Fibroblast of villous mesenchyme (primary cell): ENCODE results near the gene TUBA4B. TPM values are rescaled to one million over a fixed set of nuclear protein-coding genes. Genes with fewer than 3 reads are reported as not detected.
"Not testable (repeated sequence)": the region's sequence is repeated elsewhere in the genome, so short reads cannot be mapped to it uniquely, and the experiment has no call there.

Experiments used
- DNase-seq: peaks from one replicate; pipeline ENCODE4 v3.0.0-alpha.2; 2010; ENCODE audit warnings: low read depth
- H3K4me3 ChIP-seq: 2 replicates; pipeline ENCODE4 v1.5.1; 2011; ENCODE audit warnings: low read depth, mild to moderate bottlenecking, low read length
- CTCF ChIP-seq: IDR thresholded peaks from 2 replicates; pipeline ENCODE4 v1.5.1; 2012; ENCODE audit warnings: low read depth, mild to moderate bottlenecking, low read length; ENCODE audit not compliant: insufficient read depth
- total RNA-seq: library from RNA; depleted of rRNA; stranded (reverse); fragments of >200 nt; gene quantifications from 2 replicates; pipeline ENCODE4 v1.2.3, GENCODE V29; 2012

TUBA4B gene
- total RNA-seq, 1 donor = not detected

- no peak for DNase-seq
- TF ChIP-seq CTCF = no peak
Observed at GRCh38 chr2:219282943-219283581, 30.0 kb downstream of the TUBA4B start.

GRCh38 chr2:219284501-219285372 lies 31.7 kb downstream of the TUBA4B start:
- no peak overlapping the region for H3K4me3 ChIP-seq
- no peak for TF ChIP-seq CTCF
- DNase-seq = no peak

More at GRCh38 chr2:219282943-219283581, 30.0 kb downstream of the TUBA4B start:
- no peak overlapping the region for H3K4me3 ChIP-seq

GRCh38 chr2:219285373-219285735 lies 32.3 kb downstream of the TUBA4B start:
- DNase-seq = no peak
- H3K4me3 ChIP-seq = no peak overlapping the region
- TF ChIP-seq CTCF = no peak

- no peak overlapping the region for H3K4me3 ChIP-seq
- DNase-seq = peak; percentile 70
- TF ChIP-seq CTCF = no peak
Observed at GRCh38 chr2:219285894-219286425, 32.9 kb downstream of the TUBA4B start.

GRCh38 chr2:219286436-219287115 lies 33.5 kb downstream of the TUBA4B start:
- no peak for TF ChIP-seq CTCF
- DNase-seq = no peak
- H3K4me3 ChIP-seq = no peak overlapping the region

- DNase-seq, H3K4me3 ChIP-seq: not testable (repeated sequence)
Observed at GRCh38 chr2:219287116-219287440, 34.0 kb downstream of the TUBA4B start.
